H1 (cell line): ENCODE measurements around the gene PGM3. TPM values are rescaled to one million over a fixed set of nuclear protein-coding genes. Genes with fewer than 3 reads are reported as not detected.

Experiments used
- CTCF ChIA-PET: fragments of 300-600 bp; sonication (Branson Sonifier 250); formaldehyde crosslinking; loops from one replicate; lab custom pipeline; 2021; ENCODE audit not compliant: partially characterized antibody; lab: Charles Lee
- POLR2A ChIA-PET: fragments of 300-600 bp; sonication (Branson Sonifier 250); formaldehyde crosslinking; loops from one replicate; lab custom pipeline; 2021; ENCODE audit warnings: inconsistent platforms; ENCODE audit not compliant: partially characterized antibody; lab: Charles Lee
- DNase-seq, 2 experiments: peaks; one replicate each; pipeline versions ENCODE4 v3.0.0 to v3.0.0-alpha.2; 2010 to 2022; ENCODE audit warnings: low spot score in 2 of 2, low read depth in 1 of 2, mixed read lengths in 1 of 2
- FAIRE-seq: peaks from 2 replicates; lab custom pipeline; 2011; peaks lifted over from hg19 to GRCh38; lab: Jason Lieb, UNC
- H2AFZ ChIP-seq: 2 replicates; pipeline ENCODE4 v1.8.1; 2012; ENCODE audit warnings: low read length, inconsistent platforms
- H2AK5ac ChIP-seq: 2 replicates; pipeline ENCODE4 v1.6.1; 2013; ENCODE audit warnings: low read depth, low read length
- H2BK120ac ChIP-seq: replicated peaks from 2 replicates; pipeline ENCODE3; 2013; ENCODE audit warnings: low read depth, low read length, inconsistent platforms
- H2BK12ac ChIP-seq: 2 replicates; pipeline ENCODE4 v1.6.1; 2013; ENCODE audit warnings: low read depth, low read length
- H2BK15ac ChIP-seq: 2 replicates; pipeline ENCODE4 v1.6.1; 2013; ENCODE audit warnings: low read length
- H2BK20ac ChIP-seq: 2 replicates; pipeline ENCODE4 v1.6.1; 2013; ENCODE audit warnings: low read length
- H2BK5ac ChIP-seq: 2 replicates; pipeline ENCODE4 v1.6.1; 2013; ENCODE audit warnings: low read depth, low read length
- H3K14ac ChIP-seq: 2 replicates; pipeline ENCODE4 v1.6.1; 2013; ENCODE audit warnings: inconsistent platforms; ENCODE audit not compliant: insufficient read length
- H3K18ac ChIP-seq: 2 replicates; pipeline ENCODE4 v1.6.1; 2013; ENCODE audit warnings: low read length; ENCODE audit errors: extremely low read depth
- H3K23ac ChIP-seq: 2 replicates; pipeline ENCODE4 v1.6.1; 2013; ENCODE audit warnings: inconsistent platforms; ENCODE audit not compliant: insufficient read length
- H3K23me2 ChIP-seq: 2 replicates; pipeline ENCODE4 v1.6.1; 2013; ENCODE audit warnings: low read depth, low read length
- H3K27ac ChIP-seq: 2 replicates; pipeline ENCODE4 v1.6.1; 2011; ENCODE audit warnings: low read depth, low read length, inconsistent platforms
- H3K27me3 ChIP-seq, 4 experiments: replicated peaks in 1 of 4; 1 replicate in 1 of 4; 2 replicates in 3 of 4; pipeline versions ENCODE4 v1.6.1 to v1.8.1; 2011 to 2013; ENCODE audit warnings: low read length in 3 of 4, mild to moderate bottlenecking in 3 of 4, inconsistent platforms in 2 of 4, mixed read lengths in 2 of 4, moderate library complexity in 1 of 4; ENCODE audit not compliant: control insufficient read depth in 3 of 4, insufficient read depth in 3 of 4; ENCODE audit errors: extremely low read depth in 1 of 4
- H3K36me3 ChIP-seq, 4 experiments: 2 replicates each; pipeline versions ENCODE4 v1.6.1 to v1.8.1; 2011 to 2013; ENCODE audit warnings: mild to moderate bottlenecking in 4 of 4, low read length in 3 of 4, moderate library complexity in 2 of 4, control low read depth in 1 of 4, inconsistent platforms in 1 of 4; ENCODE audit not compliant: insufficient read depth in 4 of 4, control insufficient read depth in 2 of 4
- H3K4ac ChIP-seq: replicated peaks from 2 replicates; pipeline ENCODE3; 2013; ENCODE audit warnings: low read length, low read depth, mixed read lengths, inconsistent platforms; ENCODE audit not compliant: insufficient read length
- H3K4me1 ChIP-seq, 4 experiments: replicated peaks in 1 of 4; 1 replicate in 1 of 4; 2 replicates in 3 of 4; pipeline versions ENCODE4 v1.6.1 to v1.8.1; 2011 to 2013; ENCODE audit warnings: low read length in 3 of 4, inconsistent platforms in 2 of 4, mixed read lengths in 1 of 4; ENCODE audit not compliant: insufficient read depth in 4 of 4, control insufficient read depth in 3 of 4
- H3K4me2 ChIP-seq, 2 experiments: 2 replicates each; pipeline versions ENCODE4 v1.6.1 to v1.8.1; 2011 to 2013; ENCODE audit warnings: low read depth in 2 of 2, low read length in 2 of 2, control low read depth in 1 of 2, inconsistent platforms in 1 of 2, mild to moderate bottlenecking in 1 of 2; ENCODE audit not compliant: insufficient read depth in 1 of 2
- H3K4me3 ChIP-seq, 4 experiments: fragments of 200-600, 300-600 bp in 1 of 4; sonication (generic), shearing (Covaris generic), sonication (Bioruptor Twin) in 1 of 4; 2 replicates each; pipeline versions ENCODE4 v1.5.1 to v1.8.1; 2011 to 2016; ENCODE audit warnings: low read length in 4 of 4, low read depth in 3 of 4, control low read depth in 2 of 4, inconsistent platforms in 2 of 4, mild to moderate bottlenecking in 2 of 4, mixed read lengths in 1 of 4, moderate library complexity in 1 of 4; ENCODE audit not compliant: insufficient read depth in 2 of 4; ENCODE audit errors: extremely low read depth in 1 of 4
- H3K56ac ChIP-seq: replicated peaks from 2 replicates; pipeline ENCODE3; 2013; ENCODE audit warnings: low read depth, mild to moderate bottlenecking, mixed read lengths, low read length, inconsistent platforms; ENCODE audit not compliant: insufficient read length
- H3K79me1 ChIP-seq: 2 replicates; pipeline ENCODE4 v1.6.1; 2013; ENCODE audit warnings: low read depth, low read length, control low read depth
- H3K79me2 ChIP-seq, 2 experiments: 2 replicates each; pipeline versions ENCODE4 v1.6.1 to v1.8.1; 2012 to 2013; ENCODE audit warnings: low read length in 2 of 2, mild to moderate bottlenecking in 2 of 2, inconsistent platforms in 1 of 2; ENCODE audit not compliant: insufficient read depth in 2 of 2, control insufficient read depth in 1 of 2
- H3K9ac ChIP-seq, 4 experiments: replicated peaks in 1 of 4; 1 replicate in 1 of 4; 2 replicates in 3 of 4; pipeline versions ENCODE4 v1.6.1 to v1.8.1; 2011 to 2013; ENCODE audit warnings: low read depth in 3 of 4, low read length in 3 of 4, control low read depth in 2 of 4, mild to moderate bottlenecking in 2 of 4, moderate library complexity in 2 of 4, inconsistent platforms in 1 of 4; ENCODE audit errors: extremely low read depth in 1 of 4
- H3K9me3 ChIP-seq, 2 experiments: 2 replicates each; pipeline versions ENCODE4 v1.6.1 to v1.8.1; 2012 to 2013; ENCODE audit warnings: mild to moderate bottlenecking in 2 of 2, moderate library complexity in 2 of 2, control low read depth in 1 of 2, inconsistent platforms in 1 of 2, low read depth in 1 of 2, low read length in 1 of 2, mixed read lengths in 1 of 2; ENCODE audit not compliant: insufficient read depth in 2 of 2
- H4K20me1 ChIP-seq, 2 experiments: replicated peaks in 1 of 2; 2 replicates each; pipeline versions ENCODE3 to v1.8.1; 2011 to 2013; ENCODE audit warnings: inconsistent platforms in 2 of 2, low read length in 2 of 2, mild to moderate bottlenecking in 1 of 2; ENCODE audit not compliant: insufficient read depth in 2 of 2, control insufficient read depth in 1 of 2
- H4K5ac ChIP-seq: 2 replicates; pipeline ENCODE4 v1.6.1; 2013; ENCODE audit warnings: low read length, low read depth, mixed read lengths, inconsistent platforms; ENCODE audit not compliant: insufficient read length
- H4K8ac ChIP-seq: 2 replicates; pipeline ENCODE4 v1.8.0; 2013; ENCODE audit warnings: mild to moderate bottlenecking, moderate library complexity, low read length, inconsistent platforms; ENCODE audit not compliant: insufficient read depth; ENCODE audit errors: extremely low read depth
- H4K91ac ChIP-seq: replicated peaks from 2 replicates; pipeline ENCODE3; 2013; ENCODE audit warnings: low read length, mixed read lengths, inconsistent platforms; ENCODE audit not compliant: insufficient read length
- ATF3 ChIP-seq: IDR thresholded peaks from 2 replicates; pipeline ENCODE4 v1.6.1; 2011; ENCODE audit warnings: low read depth, mild to moderate bottlenecking, low read length; ENCODE audit not compliant: insufficient read depth
- CBX5 ChIP-seq: fragments of 300-800, 300-1000 bp; sonication (generic); IDR thresholded peaks from 2 replicates; pipeline ENCODE4 v1.7.1; 2016; ENCODE audit warnings: antibody characterized with exemption, low read length, low read depth
- CBX8 ChIP-seq: fragments of 300-800, 300-1000 bp; sonication (generic); IDR thresholded peaks from 2 replicates; pipeline ENCODE4 v1.7.1; 2016; ENCODE audit warnings: low read depth, low read length, borderline replicate concordance
- CEBPB ChIP-seq: IDR thresholded peaks from 2 replicates; pipeline ENCODE4 v1.6.1; 2012; ENCODE audit warnings: low read depth, low read length
- JUND ChIP-seq: IDR thresholded peaks from 2 replicates; pipeline ENCODE4 v1.6.1; 2011; ENCODE audit warnings: mild to moderate bottlenecking, improper control_type of control experiment, low read length
- KDM1A ChIP-seq: fragments of 200-600, 300-600 bp; sonication (generic); IDR thresholded peaks from 2 replicates; pipeline ENCODE4 v1.7.1; 2016; ENCODE audit warnings: mild to moderate bottlenecking, low read length, borderline replicate concordance
- KDM4A ChIP-seq: IDR thresholded peaks from one replicate; pipeline ENCODE4 v1.7.1; 2012; ENCODE audit warnings: low read depth, mild to moderate bottlenecking, moderate library complexity, low read length, inconsistent platforms; ENCODE audit not compliant: severe bottlenecking
- KDM5A ChIP-seq: fragments of 200-600 bp; IDR thresholded peaks from 2 replicates; pipeline ENCODE4 v1.7.1; 2012; ENCODE audit warnings: mild to moderate bottlenecking, low read length, inconsistent platforms, mixed read lengths
- POLR2AphosphoS5 ChIP-seq: IDR thresholded peaks from 2 replicates; pipeline ENCODE4 v1.6.1; 2011; ENCODE audit warnings: low read depth, low read length
- RAD21 ChIP-seq, 2 experiments: IDR thresholded peaks in 1 of 2; conservative IDR thresholded peaks in 1 of 2; 2 replicates each; pipeline ENCODE4 v1.6.1; 2011; ENCODE audit warnings: low read depth in 2 of 2, low read length in 2 of 2, improper control_type of control experiment in 1 of 2, inconsistent platforms in 1 of 2, mild to moderate bottlenecking in 1 of 2, moderate library complexity in 1 of 2
- SP2 ChIP-seq: IDR thresholded peaks from 2 replicates; pipeline ENCODE4 v1.6.1; 2012; ENCODE audit warnings: mild to moderate bottlenecking, low read length, inconsistent platforms
- TAF1 ChIP-seq: IDR thresholded peaks from 2 replicates; pipeline ENCODE4 v1.6.1; 2011; ENCODE audit warnings: mild to moderate bottlenecking, low read depth, low read length
- WGBS, 2 experiments: shearing (Covaris generic) in 1 of 2; methylation state at CpG; one replicate each; pipeline versions ENCODE4 v1.1.6 to v1.1.7; 2013 to 2015; ENCODE audit warnings: low lambda C conversion rate in 2 of 2, mixed read lengths in 2 of 2, inconsistent platforms in 1 of 2, low coverage in 1 of 2, missing lambda C conversion rate in 1 of 2; ENCODE audit not compliant: insufficient replicate concordance in 2 of 2, insufficient coverage in 1 of 2, insufficient read length in 1 of 2; ENCODE audit errors: extremely low coverage in 1 of 2, missing lambda C conversion rate in 1 of 2; 5-methylcytosine and 5-hydroxymethylcytosine counted together
- polyA plus RNA-seq, 7 experiments: library from polyadenylated mRNA; depleted of rRNA in 3 of 7; stranded (reverse) in 5 of 7; unstranded in 2 of 7; fragments of >200 nt in 5 of 7; fragments of 200-250 nt in 2 of 7; gene quantifications; 1 replicate in 5 of 7; 2 replicates in 1 of 7; 4 replicates in 1 of 7; pipeline versions ENCODE4 v1.2.1 to v1.2.3, GENCODE V29; 2011 to 2013; ENCODE audit warnings: missing spikeins in 2 of 7, mixed read lengths in 2 of 7
- total RNA-seq: library from RNA; stranded (reverse); fragmentation: NEBNext Ultra II Directional; extraction: Animal tissue kit (Norgen Biotek cat#: 25700); gene quantifications from 2 replicates; pipeline ENCODE4 v1.2.1, GENCODE V29; 2021
- TF ChIP-seq, protein P1 (sequence below): IDR thresholded peaks from 2 replicates; pipeline ENCODE4 v1.6.1; 2012; ENCODE audit warnings: inconsistent platforms

PGM3 gene
- total and polyA plus RNA-seq, 2 of the 8 experiments (the other 6 are each of a cell fraction or from before 2014, with no cell fraction given): 14.5 to 60.5 TPM

DNA sequence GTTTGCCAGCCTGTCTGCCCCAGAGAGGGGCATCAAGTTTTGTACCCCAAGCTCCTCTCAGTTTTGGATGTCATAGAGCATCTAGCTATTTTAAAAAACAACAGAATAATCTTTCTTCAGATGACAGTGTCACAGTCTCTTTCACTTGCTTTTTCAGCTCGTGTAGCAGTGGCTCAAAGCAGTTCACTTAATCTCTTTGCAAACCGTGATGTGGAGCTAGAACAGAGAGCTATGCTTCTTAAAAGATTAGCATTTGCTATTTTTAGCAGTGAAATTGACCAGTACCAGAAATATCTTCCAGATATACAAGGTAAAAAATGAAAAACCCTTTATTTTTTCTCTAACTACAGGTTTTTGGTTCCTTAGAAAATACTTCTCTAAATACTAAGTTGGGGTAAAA lies 37.3 kb downstream of the PGM3 start:
- H3K9ac ChIP-seq: no peak overlapping the region
- no peak overlapping the region for H2BK120ac ChIP-seq
- no peak overlapping the region for H2AFZ ChIP-seq
- H3K23ac ChIP-seq: no peak overlapping the region
- no peak overlapping the region for H2BK5ac ChIP-seq
- H4K8ac ChIP-seq: no peak overlapping the region
- no peak for DNase-seq
- H3K56ac ChIP-seq: no peak overlapping the region
- POLR2A ChIA-PET: no interaction called here
- H3K36me3 ChIP-seq: peaks cover 0 to 60% (median 14%) of the 10 kb centered on the region in 4 experiments; a peak in 5 of 8 replicates
- H3K27me3 ChIP-seq: peaks cover 0 to 1% (median 0%) of the 10 kb centered on the region in 4 experiments; a peak in 1 of 7 replicates
- H4K20me1 ChIP-seq: peaks cover 0 to 2% of the 10 kb centered on the region in 2 experiments
- H3K23me2 ChIP-seq: no peaks in the 10 kb centered on the region
- no peak overlapping the region for H3K4ac ChIP-seq
- no peak overlapping the region for H3K27ac ChIP-seq
- no peaks in the 10 kb centered on the region for H3K79me2 ChIP-seq
- no peak overlapping the region for H2BK15ac ChIP-seq
- H4K5ac ChIP-seq: no peak overlapping the region
- CTCF ChIA-PET: interaction anchor here (1.0 kb wide), 1 partner anchor 11 kb away, joined by 3 read pairs; no protein-coding TSS in a partner anchor
- H2AK5ac ChIP-seq: no peak overlapping the region
- H3K4me1 ChIP-seq: no peaks in the 10 kb centered on the region
- no peaks in the 10 kb centered on the region for H3K9me3 ChIP-seq
- no peak overlapping the region for H2BK12ac ChIP-seq
- H3K14ac ChIP-seq: no peak overlapping the region
- H3K4me3 ChIP-seq: no peak overlapping the region
- 89% methylated on average over 2 of the region's 2 CpGs; no CpG with 5 or more reads in 1 of the 2 experiments for WGBS, 2 experiments
- no peak overlapping the region for H2BK20ac ChIP-seq
- H3K4me2 ChIP-seq: no peak overlapping the region
- no peak overlapping the region for H3K18ac ChIP-seq
- H3K79me1 ChIP-seq: no peaks in the 10 kb centered on the region
- FAIRE-seq: no peak
- H4K91ac ChIP-seq: no peak overlapping the region
- TF ChIP-seq RAD21 (IDR thresholded peaks at IDR 0.05 in 1 of 2, conservative IDR thresholded peaks at IDR 0.05 in 1 of 2; ENCODE audit: low read depth in 2 of 2, low read length in 2 of 2) (no peak), ATF3 (no peak), POLR2AphosphoS5 (no peak), KDM5A (no peak), SP2 (no peak), CBX5 (no peak), KDM1A (no peak), TAF1 (no peak), KDM4A (no peak), CEBPB (no peak), CBX8 (no peak), JUND (no peak)
- TF ChIP-seq, protein P1, sequence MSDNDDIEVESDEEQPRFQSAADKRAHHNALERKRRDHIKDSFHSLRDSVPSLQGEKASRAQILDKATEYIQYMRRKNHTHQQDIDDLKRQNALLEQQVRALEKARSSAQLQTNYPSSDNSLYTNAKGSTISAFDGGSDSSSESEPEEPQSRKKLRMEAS: no peak
